ENCODE data around the gene ARHGAP33. TPM values are rescaled to one million over a fixed set of nuclear protein-coding genes. Genes with fewer than 3 reads are reported as not detected.

ARHGAP33 gene
- total RNA-seq, 4 donors from 2014 or later, result 3.3 to 11.2 (median 7.7) TPM

DNA sequence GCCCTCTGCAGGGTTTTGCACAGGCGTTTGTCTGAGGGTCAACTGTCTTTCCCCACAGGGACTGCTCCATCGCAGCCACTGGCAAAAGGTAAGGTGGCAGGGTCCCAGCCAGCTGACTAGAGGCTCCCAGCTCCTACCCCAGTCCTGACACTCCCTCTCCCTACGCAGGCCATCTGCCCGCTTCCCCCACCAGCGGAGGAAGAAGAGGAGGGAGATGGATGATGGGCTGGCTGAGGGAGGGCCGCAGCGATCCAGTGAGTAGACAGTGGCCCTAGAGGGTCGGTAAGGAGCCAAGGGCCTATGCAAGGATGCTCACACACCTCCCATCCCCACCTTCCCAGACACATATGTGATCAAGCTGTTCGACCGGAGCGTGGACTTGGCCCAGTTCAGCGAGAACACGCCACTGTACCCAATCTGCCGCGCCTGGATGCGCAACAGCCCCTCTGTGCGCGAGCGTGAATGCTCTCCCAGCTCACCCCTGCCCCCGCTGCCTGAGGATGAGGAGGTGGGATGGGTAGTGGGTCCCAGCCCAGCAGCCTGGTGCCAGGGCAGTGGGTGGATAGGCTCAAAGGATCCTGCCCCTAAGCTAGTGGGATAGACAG lies 22.5 kb upstream of the ARHGAP33 start:
- Histone ChIP-seq H3K27ac (replicated peaks in 1 of 4) (peak overlapping the region; percentile 93 to 99 (median 98)), H3K36me3 (peaks cover 26 to 33% (median 30%) of the 10 kb centered on the region in 4 donors), H3K4me1 (peaks cover 37 to 75% (median 61%) of the 10 kb centered on the region in 4 donors), H3K9me3 (no peaks in the 10 kb centered on the region), H3K27me3 (no peaks in the 10 kb centered on the region), H3K4me3 (no peak overlapping the region)
- WGBS, result 94% methylated on average over 20 of the region's 20 CpGs
- TF ChIP-seq EP300 (IDR thresholded peaks at IDR 0.05) (no peak), POLR2AphosphoS5 (IDR thresholded peaks at IDR 0.05) (no peak), POLR2A (IDR thresholded peaks at IDR 0.05; ENCODE audit: low read depth) (no peak)
- TF ChIP-seq, protein P1, sequence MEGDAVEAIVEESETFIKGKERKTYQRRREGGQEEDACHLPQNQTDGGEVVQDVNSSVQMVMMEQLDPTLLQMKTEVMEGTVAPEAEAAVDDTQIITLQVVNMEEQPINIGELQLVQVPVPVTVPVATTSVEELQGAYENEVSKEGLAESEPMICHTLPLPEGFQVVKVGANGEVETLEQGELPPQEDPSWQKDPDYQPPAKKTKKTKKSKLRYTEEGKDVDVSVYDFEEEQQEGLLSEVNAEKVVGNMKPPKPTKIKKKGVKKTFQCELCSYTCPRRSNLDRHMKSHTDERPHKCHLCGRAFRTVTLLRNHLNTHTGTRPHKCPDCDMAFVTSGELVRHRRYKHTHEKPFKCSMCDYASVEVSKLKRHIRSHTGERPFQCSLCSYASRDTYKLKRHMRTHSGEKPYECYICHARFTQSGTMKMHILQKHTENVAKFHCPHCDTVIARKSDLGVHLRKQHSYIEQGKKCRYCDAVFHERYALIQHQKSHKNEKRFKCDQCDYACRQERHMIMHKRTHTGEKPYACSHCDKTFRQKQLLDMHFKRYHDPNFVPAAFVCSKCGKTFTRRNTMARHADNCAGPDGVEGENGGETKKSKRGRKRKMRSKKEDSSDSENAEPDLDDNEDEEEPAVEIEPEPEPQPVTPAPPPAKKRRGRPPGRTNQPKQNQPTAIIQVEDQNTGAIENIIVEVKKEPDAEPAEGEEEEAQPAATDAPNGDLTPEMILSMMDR (IDR thresholded peaks at IDR 0.05), result no peak
- intact Hi-C loops (cut with DNase I), result no loop called here
- DNase-seq (ENCODE audit: extremely low spot score), result no peak

DNA sequence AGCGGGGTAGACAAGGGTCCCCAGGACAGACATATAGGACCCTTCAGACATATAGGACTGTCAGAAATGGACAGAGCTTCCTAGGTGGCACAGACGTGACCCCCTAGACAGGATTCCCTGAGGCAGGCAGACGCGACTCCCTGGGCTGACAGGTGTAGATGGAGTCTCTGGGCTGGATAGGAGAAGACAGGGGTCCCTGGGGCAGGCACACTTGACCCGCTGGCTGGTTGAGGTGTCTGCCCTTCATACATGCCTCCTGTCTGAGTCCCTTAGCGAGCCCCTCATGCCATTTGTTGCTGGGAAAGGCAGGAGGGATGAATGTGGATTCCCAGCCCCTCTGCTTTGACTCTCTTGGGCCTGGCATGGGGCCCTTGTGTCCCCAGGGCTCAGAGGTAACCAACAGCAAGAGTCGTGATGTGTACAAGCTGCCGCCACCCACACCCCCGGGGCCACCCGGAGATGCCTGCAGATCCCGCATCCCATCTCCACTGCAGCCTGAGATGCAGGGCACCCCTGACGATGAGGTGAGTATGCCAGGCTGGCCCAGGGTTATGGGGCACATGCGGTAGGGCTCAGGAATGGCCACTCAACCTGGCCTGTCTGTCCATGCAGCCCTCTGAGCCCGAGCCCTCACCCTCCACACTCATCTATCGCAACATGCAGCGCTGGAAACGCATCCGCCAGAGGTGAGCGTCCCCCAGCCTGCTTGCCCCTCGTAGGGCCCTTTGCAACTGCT lies 21.6 kb upstream of the ARHGAP33 start:
- 84% methylated on average over 9 of the region's 20 CpGs for WGBS
- TF ChIP-seq POLR2A (IDR thresholded peaks at IDR 0.05; ENCODE audit: low read depth), result no peak
- TF ChIP-seq POLR2AphosphoS5 (IDR thresholded peaks at IDR 0.05), result no peak
- no peak for TF ChIP-seq EP300 (IDR thresholded peaks at IDR 0.05)
- TF ChIP-seq, protein P1 (IDR thresholded peaks at IDR 0.05), result no peak
- H3K27ac ChIP-seq (replicated peaks in 1 of 4), result peak overlapping the region; percentile 93 to 99 (median 98)
- no peak overlapping the region for H3K4me3 ChIP-seq
- no peak for DNase-seq (ENCODE audit: extremely low spot score)
- intact Hi-C loops (cut with DNase I), result no loop called here
- H3K4me1 ChIP-seq, result peaks cover 40 to 74% (median 62%) of the 10 kb centered on the region in 4 donors
- no peaks in the 10 kb centered on the region for H3K9me3 ChIP-seq
- H3K36me3 ChIP-seq, result peaks cover 26 to 33% (median 30%) of the 10 kb centered on the region in 4 donors
- H3K27me3 ChIP-seq, result no peaks in the 10 kb centered on the region

DNA sequence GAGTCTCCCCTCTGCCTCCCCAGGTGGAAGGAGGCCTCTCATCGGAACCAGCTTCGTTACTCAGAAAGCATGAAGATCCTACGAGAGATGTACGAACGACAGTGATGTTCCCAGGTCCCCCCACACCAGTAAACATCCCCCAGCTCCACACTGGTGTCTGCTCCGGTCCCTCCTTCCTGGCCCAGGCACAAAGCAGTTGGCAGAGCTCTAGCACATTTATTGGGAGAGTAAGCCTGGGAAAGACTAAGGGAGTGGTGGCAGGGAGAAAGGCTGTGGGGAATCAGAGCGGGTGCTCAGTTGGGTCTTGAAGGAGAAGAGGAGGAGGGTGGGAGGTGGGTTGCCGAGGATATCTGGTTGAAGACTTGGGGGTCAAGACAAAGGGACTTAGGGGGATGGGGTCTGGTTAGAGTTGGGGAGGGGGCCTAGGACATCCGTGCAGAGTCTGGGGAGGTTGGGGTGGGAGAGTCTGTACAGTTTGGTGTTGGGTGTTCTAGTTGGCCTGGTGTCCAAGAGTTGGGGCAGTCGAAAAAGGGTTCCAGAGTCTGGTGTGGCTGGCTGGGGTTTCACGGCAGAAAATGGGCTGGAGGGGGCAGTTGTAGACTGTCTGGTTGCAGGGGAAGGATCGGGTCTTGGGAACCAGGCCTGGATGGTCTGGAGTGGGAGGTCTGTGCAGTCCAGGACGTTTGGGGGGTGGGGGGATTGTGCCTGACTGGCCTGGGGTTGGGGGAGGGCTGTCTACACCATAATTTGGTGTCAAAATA lies 20.8 kb upstream of the ARHGAP33 start:
- Histone ChIP-seq H3K4me3 (peak overlapping the region; percentile 80 to 95 (median 89)), H3K27me3 (no peaks in the 10 kb centered on the region), H3K4me1 (peaks cover 36 to 74% (median 62%) of the 10 kb centered on the region in 4 donors), H3K27ac (replicated peaks in 1 of 4) (peak overlapping the region; percentile 93 to 99 (median 98)), H3K9me3 (no peaks in the 10 kb centered on the region), H3K36me3 (peaks cover 26 to 33% (median 30%) of the 10 kb centered on the region in 4 donors)
- intact Hi-C loops (cut with DNase I), result no loop called here
- no peak for TF ChIP-seq EP300 (IDR thresholded peaks at IDR 0.05)
- no peak for TF ChIP-seq POLR2AphosphoS5 (IDR thresholded peaks at IDR 0.05)
- TF ChIP-seq, protein P1 (IDR thresholded peaks at IDR 0.05), result no peak
- TF ChIP-seq POLR2A (IDR thresholded peaks at IDR 0.05; ENCODE audit: low read depth), result no peak
- 76% methylated on average over 13 of the region's 13 CpGs for WGBS
- no peak for DNase-seq (ENCODE audit: extremely low spot score)

DNA sequence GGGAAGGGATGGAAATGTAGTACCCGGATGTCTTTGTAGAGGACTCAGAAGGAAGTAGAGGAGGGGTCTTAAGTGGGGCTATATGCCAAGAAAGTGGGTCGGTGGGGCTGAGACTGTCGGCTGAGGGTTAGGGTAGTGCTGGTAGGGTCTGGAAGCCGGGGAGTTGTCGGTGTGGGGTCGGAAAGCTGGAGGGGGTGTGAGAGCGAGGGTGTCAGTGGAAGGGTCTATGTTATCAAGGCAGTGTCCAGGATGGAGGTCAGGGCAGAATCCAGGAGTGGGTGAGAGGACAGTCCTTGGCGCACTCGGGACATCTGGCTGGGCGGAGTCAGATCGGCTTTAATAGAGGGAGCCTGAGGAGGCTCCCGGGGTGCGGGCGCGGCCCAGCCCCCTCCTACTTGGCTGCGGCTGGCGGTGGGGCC lies 20.2 kb upstream of the ARHGAP33 start:
- intact Hi-C loops (cut with DNase I), result no loop called here
- H3K9me3 ChIP-seq, result no peaks in the 10 kb centered on the region
- 23% methylated on average over 16 of the region's 17 CpGs for WGBS
- H3K4me3 ChIP-seq, result peak overlapping the region; percentile 80 to 95 (median 89)
- H3K27me3 ChIP-seq, result no peaks in the 10 kb centered on the region
- peaks cover 26 to 36% (median 31%) of the 10 kb centered on the region in 4 donors for H3K36me3 ChIP-seq
- H3K4me1 ChIP-seq, result peaks cover 31 to 73% (median 61%) of the 10 kb centered on the region in 4 donors
- H3K27ac ChIP-seq (replicated peaks in 1 of 4), result peak overlapping the region; percentile 93 to 99 (median 98)
- no peak for DNase-seq (ENCODE audit: extremely low spot score)
- TF ChIP-seq POLR2A (IDR thresholded peaks at IDR 0.05; ENCODE audit: low read depth) (no peak), POLR2AphosphoS5 (IDR thresholded peaks at IDR 0.05) (no peak), EP300 (IDR thresholded peaks at IDR 0.05) (no peak)
- TF ChIP-seq, protein P1 (IDR thresholded peaks at IDR 0.05), result no peak

Measured in esophagus muscularis mucosa (tissue), 4 donors.